Eye (tissue), 1 donor: ENCODE measurements around the gene CPNE9.

Experiments used
- DNase-seq: peaks from one replicate; pipeline ENCODE4 v3.0.0-alpha.2; 2015

CPNE9 gene

DNA sequence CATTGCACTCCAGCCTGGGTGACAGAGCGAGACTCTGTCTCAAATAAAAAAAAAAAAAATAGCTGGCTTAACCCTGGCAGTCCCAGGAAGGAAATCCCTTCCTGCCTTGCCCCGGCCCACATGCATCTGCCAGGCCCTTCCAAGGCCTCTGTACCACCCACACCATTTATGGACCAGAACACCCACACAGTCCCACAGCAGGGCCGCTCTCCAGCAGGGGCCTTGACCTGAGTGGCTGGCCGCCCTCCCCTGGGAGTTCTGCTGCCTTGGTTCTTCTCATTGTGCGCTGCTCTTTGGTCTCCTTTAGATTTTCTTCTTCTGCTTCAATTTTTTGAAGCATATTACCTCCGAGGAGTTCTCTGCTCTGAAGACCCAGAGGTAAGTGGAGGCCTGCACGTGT is 16.1 kb upstream of the CPNE9 start:
- DNase-seq: no peak

DNA sequence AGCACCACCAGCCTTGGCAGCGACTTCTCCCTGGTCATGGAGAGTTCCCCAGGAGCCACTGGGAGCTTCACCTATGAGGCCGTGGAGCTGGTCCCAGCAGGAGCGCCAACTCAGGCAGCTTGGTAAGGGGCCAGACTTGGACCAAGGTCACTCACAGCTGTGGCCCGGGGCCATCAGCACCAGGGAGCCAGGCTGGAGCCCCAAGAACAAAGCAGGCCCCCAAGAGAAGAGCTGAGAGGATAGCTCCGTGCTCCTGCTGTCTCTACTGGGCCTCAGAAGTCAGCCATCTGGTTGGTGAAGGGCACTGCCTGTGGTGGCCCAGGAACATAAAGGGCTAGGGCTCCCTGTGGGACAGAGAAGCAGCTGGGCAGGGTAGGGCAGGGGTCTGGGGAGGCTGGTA is 14.7 kb upstream of the CPNE9 start:
- DNase-seq: no peak

DNA sequence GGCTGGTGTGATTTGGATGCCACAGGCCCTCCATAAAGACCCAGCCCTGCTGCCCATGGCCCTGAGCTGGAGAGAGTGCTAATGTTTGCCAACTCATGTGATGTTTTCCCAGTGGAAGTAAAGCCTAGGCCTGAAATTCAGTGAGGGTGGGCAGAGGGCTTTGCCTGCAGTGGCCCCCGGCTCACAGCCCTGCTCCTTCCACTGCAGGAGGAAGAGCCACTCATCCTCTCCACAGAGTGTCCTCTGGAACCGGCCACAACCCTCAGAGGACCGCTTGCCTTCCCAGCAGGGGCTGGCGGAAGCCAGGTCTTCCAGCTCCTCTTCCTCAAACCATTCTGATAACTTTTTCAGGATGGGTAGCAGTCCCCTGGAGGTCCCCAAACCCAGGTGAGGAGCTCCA is 13.9 kb upstream of the CPNE9 start:
- no peak for DNase-seq

DNA sequence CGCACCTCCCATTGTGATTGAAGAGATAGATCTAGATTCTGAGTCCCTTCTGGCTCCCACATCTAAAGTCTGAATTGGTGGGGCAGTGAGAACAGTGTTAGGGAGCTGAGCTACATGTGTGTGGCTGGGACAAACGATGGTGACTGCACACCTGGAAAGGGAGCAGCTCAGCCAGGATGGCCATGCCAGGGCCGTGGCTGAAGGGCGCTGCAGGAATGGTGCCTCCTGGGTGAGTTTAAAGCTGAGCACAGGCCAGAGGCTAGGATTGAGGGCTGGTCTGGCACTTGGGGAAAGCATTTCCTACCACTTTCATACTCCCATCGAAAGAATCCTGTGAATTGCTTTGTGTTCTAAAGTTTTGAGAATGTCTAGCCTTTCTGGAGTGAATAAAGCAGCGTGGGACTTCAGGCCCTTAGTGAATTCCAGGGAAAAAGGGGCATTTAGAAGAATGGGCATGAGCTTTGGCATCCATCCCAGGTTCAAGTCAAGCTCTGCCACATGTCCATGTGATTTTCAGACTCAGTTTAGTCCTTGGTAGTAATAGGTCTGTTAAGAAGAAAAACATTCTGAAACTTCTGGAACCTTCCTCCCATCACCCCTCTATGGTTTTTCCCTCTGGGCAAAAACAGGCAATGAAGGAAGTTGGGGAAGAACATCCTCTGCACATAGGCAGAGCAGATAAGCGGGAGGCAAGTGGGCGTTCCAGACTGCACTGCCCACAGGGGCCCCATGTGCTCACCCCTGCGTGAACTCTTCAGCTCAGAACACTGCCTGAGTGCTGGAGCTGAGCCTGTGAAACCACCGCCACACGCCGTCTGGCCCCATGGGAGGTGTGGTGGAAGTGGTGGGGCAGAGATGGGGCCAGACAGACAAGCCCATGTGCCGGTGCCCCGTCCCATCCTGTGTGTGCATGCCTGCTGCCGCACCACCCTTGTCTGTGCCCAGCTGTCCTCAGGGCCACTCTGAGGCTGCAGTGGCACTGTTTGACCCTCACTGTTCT is 12.9 kb upstream of the CPNE9 start:
- no peak for DNase-seq

DNA sequence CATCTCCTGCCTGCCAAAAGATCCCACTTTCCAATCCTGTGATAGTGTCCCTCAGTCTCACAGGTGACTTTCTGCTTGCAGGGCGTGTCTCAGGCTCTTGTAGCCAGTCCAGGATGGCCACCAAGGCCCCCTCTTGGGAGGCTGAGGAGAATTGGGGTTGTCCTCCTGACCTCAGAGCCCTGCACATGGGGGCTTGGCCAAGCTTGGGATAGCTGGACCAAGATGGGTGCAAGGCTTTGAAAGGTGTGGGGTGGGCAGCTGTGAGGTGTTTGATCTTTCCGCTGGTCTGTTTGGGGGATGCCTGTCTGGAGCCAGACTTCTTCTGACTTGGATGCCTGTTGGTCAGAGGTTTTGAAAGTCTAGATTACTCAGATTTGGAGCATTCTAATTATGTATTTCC is 12.0 kb upstream of the CPNE9 start:
- DNase-seq: no peak

DNA sequence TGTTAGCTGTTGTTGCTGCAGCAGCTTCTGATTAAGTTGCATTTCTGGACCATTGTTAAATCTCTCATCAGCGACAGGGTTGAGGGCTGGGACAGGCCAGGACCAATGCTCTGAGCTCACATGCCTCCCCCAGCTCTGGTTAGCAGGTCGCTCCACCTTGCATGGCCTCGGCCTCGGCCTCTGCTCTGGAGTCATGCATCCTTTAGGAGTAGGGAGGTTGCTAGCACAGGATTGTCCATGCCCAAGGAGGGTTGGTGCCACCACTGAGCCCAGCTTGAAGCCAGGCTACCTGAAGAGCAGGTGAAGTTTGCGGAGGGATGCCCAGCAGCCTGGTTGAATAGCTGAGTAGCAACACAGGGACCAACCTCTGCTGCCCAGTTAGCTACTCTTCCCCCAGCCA is 11.2 kb upstream of the CPNE9 start:
- DNase-seq: no peak

DNA sequence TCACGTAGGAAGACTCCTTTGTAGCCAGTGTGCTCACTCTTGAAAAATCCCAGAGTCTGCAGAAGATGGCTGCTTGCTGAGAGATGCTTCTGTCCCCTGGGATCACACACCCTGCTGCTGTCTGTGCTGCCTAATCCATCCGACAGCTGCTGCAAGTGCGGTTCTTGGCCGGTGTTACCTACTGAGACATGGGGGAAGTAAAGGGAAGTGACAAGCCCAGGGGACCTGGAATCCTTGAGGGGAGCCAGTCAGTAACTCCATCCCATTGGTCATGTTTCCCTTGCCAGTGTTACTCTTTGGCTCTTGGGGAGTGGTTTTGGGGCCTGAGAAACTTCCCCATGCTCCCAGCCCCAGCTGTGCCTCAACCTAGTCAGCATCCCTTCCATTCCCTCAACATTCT is 8.3 kb upstream of the CPNE9 start:
- peak; percentile 36 for DNase-seq

DNA sequence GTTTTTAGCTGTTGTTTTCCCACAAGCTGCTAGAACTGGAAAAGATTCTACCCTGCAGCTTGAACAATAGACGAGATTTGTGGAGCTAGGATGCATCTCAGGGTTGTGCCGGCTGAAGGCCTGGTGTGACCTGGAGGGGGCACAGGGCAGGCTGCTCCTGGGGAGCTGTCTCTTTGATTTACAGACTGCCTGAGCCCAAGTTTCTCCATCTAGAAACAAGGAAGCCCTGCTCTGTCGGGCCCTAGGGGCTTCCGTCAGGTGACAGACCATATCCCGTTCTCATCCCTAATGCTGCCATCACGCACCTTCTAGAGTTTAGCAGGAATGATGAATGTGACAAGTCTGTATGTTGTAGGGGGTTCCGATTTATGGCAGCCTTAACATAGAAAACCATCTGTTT is 7.9 kb upstream of the CPNE9 start:
- DNase-seq: peak; percentile 6

DNA sequence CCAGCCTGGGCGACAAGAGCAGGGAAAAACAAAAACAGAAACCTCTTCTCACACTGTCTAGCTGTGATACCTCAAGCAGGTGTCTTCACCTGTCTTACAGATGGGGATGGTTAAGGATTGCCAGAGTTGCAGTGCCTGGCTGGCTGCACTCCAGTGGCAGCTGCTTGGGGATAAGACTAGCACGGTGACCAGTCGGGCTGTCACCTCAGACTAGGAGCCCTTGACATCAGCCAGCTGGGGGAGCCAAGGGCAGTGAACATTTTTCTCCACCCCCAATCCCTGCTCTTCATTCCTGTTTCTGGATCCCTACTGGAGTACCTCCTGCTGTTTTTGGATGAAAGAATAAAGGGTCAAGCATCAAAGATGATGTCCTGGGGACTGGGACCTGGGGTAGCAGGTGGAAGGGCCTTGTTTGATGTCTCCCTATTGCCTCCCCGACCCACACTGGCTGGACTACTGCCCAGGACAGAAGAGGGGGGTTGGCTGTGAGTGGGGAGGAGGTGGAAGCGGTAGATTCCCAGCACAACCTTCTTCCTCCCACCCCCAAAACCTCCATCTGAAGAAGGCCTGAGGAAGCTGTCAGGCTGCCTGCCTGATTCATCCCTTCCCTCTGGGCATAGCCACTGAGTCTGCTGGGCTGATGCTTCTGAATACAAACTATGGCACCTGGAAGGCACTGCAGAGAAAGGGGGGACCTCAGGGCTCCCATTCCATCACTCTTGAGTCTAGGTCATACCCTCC is 7.0 kb upstream of the CPNE9 start:
- DNase-seq: no peak

DNA sequence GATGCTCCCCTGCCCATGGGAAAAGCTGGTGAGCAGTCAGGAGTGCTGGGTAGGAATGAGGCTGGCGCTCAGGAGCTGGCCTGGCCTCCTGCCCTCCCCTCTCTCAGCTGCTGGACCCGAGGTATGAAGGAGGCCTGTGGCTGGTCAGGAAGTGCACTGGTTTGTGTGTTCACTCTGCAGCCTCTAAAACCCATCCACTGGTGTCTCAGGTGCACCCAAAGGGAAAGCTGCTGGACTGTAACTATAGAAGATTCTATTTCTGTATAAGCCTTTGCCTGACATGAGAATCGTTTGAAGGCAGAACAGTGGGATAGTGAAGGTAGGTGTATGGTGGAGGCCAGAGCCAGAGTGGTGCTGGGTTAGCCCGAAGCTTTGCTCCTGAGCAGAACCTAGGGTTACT is 5.7 kb upstream of the CPNE9 start:
- no peak for DNase-seq

DNA sequence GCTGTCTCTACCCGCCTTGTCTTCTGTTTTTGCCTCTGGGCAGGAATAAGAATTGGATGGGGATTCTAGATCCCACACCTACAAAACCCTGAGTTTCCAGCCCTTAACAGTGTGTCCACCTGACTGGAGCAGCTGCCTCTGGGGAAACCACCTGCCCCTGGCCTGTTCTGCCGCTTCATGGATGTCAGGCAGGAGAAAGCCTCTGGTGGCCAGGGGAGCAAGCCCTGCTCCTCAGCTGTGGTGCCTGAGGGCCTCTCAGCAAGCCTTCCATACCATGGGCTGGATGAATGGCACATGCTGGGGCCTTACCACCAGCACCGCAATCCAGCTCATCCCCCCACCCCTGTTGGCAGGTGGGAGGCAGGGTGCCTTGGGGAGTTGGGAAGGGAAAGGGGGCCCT is 5.3 kb upstream of the CPNE9 start:
- no peak for DNase-seq

DNA sequence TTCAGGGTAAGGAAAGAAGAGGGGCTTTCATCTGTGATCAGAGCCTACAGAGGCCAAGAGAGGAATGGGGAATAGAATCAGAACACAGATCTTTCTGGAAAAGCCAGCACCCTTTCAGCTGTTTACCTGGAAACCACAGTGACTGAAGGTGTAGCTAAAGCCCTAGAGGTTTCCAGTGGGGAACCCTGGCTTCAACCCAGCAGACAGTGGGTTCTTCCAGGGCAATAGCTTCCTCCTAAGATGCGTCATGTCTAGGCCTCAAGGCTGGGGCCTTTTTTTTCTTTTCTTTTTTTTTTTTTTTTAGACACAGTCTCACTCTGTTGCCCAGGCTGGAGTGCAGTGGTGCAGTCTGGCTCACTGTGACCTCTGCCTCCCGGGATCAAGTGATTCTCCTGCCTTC is 3.1 kb upstream of the CPNE9 start:
- DNase-seq: no peak

DNA sequence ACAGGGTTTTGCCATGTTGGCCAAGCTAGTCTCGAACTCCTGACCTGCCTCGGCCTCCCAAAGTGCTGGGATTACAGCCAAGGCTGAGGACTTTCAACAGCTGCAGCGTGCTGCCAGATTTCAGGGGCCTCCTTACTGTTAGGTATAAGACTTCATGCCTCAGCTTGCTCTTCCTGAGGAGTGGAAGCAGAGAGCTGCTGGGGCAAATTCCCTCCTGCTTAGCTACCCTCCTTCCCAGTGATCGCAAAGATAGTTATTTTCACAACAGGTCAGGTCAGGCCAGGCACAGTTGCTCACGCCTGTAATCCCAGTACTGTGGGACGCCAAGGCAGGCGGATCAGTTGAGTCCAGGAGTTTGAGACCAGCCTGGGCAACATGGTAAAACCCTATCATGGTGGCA is 2.6 kb upstream of the CPNE9 start:
- DNase-seq: no peak

DNA sequence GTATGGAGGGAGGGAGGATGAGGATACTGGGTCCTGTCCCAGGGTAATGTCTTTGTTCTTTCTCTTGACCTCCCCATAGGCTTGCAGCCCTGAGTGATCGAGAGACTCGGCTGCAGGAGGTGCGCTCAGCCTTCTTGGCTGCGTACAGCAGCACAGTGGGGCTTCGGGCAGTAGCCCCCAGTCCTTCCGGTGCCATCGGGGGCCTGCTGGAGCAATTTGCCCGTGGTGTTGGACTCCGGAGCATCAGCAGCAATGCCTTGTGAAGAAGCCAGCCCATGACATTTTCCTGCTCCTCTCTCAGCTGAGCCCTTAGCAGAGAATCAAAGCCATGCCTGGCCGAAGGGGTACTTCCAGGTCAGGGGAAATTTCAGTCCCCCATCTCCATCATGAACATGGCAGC is 1.9 kb upstream of the CPNE9 start:
- DNase-seq: no peak

DNA sequence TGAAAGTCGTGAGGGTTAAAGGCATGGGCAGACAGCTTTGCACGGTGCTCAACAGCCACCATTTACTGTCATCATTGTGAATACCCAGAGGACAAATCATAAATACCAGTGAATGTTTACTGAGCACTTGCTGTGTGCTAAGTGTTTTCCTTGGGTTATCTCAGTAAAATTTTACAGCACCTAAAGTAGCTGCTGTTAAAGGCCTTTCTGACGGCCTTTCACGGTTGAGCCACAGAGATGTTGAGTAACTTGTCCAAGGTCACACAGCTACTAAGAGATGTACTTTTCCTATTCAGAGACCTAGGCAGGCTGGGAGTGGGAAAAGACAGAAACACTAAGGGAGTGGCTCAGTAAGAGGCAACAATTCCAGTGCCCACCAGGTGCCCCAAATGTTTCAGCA is 393 bp upstream of the CPNE9 start:
- DNase-seq: no peak

DNA sequence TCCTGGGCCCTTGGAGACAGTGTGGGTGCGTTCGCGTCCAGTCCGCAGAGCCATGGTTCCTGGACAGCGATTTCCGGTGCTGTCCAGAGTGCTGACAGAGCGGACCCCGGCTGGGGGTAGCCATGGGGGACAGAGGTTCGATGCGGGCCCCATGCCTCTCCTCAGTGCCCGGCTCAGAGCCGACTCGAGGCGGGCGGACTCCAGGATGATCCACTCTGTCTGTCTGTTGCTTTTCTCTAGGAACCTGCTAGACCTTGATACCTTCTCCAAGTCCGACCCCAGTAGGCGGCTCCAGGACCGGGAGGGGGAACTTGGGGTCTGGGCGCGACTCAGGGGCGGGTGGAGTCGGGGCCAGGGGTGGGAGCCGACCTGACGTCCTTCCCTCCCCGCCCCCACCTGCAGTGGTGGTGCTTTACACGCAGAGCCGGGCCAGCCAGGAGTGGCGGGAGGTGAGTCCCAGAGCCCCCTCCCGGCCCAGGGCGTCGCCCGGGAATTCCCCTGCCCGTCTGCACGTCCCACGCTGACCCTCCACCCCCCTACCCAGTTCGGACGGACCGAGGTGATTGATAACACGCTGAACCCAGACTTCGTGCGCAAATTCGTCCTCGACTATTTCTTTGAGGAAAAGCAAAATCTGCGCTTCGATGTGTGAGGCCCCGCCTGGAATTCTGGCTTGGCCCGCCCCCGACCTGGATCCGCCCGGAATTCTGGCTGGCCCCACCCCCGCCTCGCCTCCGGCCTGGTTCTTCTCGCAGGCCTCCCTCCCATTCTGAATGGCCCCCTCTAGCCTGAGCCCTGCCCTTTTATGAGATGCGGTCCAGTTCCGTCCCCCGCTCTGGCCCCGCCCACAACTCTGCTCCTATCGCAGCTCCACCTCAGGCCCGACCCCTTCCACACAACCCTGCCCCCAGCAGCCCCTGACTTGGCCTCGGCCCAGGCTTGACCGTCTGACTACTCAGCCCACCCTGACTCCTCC is 1.0 kb downstream of the CPNE9 start:
- DNase-seq: peak; percentile 69

DNA sequence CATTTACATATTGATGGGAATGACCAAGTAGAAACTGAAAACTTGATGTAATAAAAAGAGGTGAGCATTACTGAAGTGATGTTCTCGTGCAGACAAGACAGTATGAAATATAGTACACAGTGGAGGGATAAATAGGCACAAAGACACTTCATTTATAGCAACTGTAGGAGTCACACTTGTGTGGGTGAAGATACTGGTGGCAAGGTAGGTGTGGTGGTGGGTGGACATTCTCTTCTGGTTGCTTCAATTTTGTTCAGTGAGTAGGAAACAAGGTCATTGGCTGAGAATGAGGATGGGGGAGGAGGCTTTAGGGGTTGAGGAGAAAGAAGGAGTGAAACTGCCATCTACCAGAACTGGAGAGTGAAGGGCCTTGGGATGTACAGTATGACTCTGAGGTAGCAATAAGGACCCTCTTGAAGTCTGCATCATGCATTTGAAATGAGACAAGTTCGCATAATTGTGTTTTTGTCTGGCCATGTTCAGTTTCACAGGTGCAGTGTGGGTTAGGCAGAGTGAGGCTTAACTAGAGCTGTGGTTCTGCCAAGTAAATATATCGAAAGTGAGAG is 6.6 kb downstream of the CPNE9 start:
- DNase-seq: no peak

DNA sequence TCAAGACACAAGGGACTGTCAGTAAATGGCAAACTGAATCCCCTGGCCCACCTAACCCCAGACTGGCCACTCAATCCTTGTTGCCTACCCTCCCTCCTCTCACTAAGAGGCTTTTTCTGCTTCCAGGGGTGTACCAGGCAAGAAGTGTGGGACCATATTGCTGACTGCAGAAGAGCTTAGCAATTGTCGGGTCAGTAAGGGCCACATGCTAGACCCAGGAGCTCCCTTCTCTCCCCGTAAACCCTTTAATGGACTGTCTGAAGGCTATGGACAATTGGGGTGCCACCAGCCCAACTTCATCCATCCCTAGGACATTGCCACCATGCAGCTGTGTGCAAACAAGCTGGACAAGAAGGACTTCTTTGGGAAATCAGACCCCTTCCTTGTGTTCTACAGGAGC is 8.8 kb downstream of the CPNE9 start:
- no peak for DNase-seq

DNA sequence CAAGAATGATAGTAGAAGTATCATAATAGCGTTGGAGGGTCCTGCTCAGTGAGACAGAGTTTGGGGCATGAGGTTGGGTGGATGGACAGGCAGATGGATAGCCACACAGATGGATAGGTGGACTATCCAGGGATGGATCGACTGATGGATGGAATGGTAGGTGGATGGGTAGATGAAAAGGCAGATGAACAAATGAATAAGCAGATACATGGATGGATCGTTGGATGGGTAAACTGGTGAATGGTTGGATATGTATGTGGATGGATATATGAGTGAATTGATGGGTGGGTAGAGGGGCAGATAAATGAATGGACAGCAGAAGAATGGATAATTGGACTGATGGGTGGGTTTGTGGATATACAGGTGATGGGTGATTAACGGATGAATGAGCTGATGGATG is 9.5 kb downstream of the CPNE9 start:
- no peak for DNase-seq

DNA sequence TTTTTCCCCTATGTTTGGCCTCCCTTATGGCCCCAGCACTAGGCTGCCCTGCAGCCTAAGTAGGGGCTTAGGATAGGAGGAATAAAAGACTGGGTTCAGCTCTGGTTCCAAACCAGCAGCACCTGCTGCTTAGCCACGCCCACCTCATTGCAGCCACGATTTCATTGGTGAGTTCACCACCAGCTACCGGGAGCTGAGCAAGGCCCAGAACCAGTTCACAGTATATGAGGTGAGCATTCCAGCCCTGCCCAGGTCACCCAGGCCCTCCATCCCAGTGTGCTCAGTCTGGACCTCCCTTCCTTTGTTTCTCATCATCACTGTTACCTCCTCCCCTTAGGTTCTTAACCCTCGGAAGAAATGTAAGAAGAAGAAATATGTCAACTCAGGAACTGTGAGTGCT is 11.5 kb downstream of the CPNE9 start:
- no peak for DNase-seq

DNA sequence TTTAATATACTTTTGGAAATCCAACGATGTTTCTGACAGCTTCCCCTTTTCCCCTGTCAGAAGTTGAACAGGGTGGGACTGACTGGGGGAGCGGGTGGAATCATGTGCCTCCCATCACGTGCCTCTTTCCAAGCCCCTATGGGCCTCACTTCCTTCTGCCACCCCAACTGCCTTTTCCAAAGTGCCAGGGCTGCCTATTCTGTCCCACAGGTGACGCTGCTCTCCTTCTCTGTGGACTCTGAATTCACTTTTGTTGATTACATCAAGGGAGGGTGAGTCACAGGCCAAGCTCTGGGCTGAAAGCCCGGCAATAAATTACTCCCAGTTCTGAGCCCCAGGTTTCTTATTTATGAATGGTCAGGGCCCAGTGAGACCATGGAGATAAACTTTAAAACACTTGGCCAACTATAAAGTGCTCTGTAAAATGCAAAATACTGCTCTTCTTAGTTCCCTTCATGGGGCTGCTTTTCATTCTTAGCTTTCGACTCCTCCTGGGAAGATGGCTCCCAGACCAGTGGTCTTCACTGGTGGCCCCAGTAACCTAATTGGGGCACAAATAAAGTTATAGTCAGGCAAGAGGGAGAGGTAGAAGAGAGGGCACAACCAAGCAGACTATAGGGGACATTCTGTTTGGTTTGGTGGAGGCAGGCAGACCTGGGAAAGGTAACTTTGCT is 12.3 kb downstream of the CPNE9 start:
- no peak for DNase-seq
